GM12878 (cell line): ENCODE measurements around the gene FANCC. TPM values are rescaled to one million over a fixed set of nuclear protein-coding genes. Genes with fewer than 3 reads are reported as not detected.

ENCODE experiments used
- ATAC-seq: fragments of 200-7000 bp; cut with Tn5 transposase; 3 replicates; pipeline ENCODE4 v1.9.1; 2020; ENCODE audit warnings: mild to moderate bottlenecking, moderate library complexity
- BruUV-seq: library from RNA; stranded (reverse); fragments of 400-500 nt; replicated peaks from 2 replicates; lab custom pipeline; 2021; lab: Mats Ljungman, UMichigan
- CTCF ChIA-PET: fragments of 300-600 bp; sonication (Branson Sonifier 250); formaldehyde crosslinking; extraction: SDS; loops from one replicate; lab custom pipeline; 2021; ENCODE audit warnings: inconsistent platforms; lab: Yijun Ruan, JAX
- POLR2A ChIA-PET: fragments of 350-600 bp; formaldehyde crosslinking; extraction: SDS; loops from one replicate; lab custom pipeline; 2021; ENCODE audit warnings: inconsistent platforms; lab: Charles Lee
- RAD21 ChIA-PET: fragments of 300-600 bp; sonication (Branson Sonifier 250); formaldehyde crosslinking; loops from one replicate; lab custom pipeline; 2023; ENCODE audit warnings: antibody characterized with exemption; ENCODE audit not compliant: unreplicated experiment; lab: Charles Lee
- SMC1A ChIA-PET: fragments of 300-600 bp; sonication (Branson Sonifier 250); formaldehyde crosslinking; loops from one replicate; lab custom pipeline; 2023; ENCODE audit not compliant: unreplicated experiment, uncharacterized antibody; lab: Charles Lee
- DNase-seq: peaks from one replicate; pipeline ENCODE4 v3.0.0-alpha.2; 2011; ENCODE audit warnings: low read depth, low spot score
- FAIRE-seq: peaks from 3 replicates; lab custom pipeline; 2011; peaks lifted over from hg19 to GRCh38; lab: Jason Lieb, UNC
- H2AFZ ChIP-seq: 2 replicates; pipeline ENCODE4 v1.6.0; 2011; ENCODE audit warnings: low read depth, low read length, control low read depth; ENCODE audit not compliant: control insufficient read depth
- H3K27ac ChIP-seq: 2 replicates; pipeline ENCODE4 v1.5.1; 2011; ENCODE audit warnings: control low read depth; ENCODE audit not compliant: control insufficient read depth, insufficient read depth
- H3K27me3 ChIP-seq, 2 experiments: replicated peaks in 1 of 2; 2 replicates each; pipeline versions ENCODE4 v1.6.0 to v1.6.1; 2011; ENCODE audit warnings: low read length in 1 of 2; ENCODE audit not compliant: control insufficient read depth in 2 of 2, insufficient read depth in 2 of 2
- H3K36me3 ChIP-seq, 2 experiments: 2 replicates each; pipeline ENCODE4 v1.5.1; 2011; ENCODE audit warnings: low read length in 1 of 2; ENCODE audit not compliant: control insufficient read depth in 2 of 2, insufficient read depth in 2 of 2
- H3K4me1 ChIP-seq: 2 replicates; pipeline ENCODE4 v1.6.1; 2011; ENCODE audit warnings: mild to moderate bottlenecking, low read length, moderate library complexity, mixed read lengths; ENCODE audit not compliant: control insufficient read depth, insufficient read depth
- H3K4me2 ChIP-seq: 2 replicates; pipeline ENCODE4 v1.6.0; 2011; ENCODE audit warnings: control low read depth; ENCODE audit not compliant: control insufficient read depth, insufficient read depth
- H3K4me3 ChIP-seq: fragments of 200-600 bp; sonication (generic); 2 replicates; pipeline ENCODE4 v1.5.1; 2016
- H3K79me2 ChIP-seq: 2 replicates; pipeline ENCODE4 v1.6.0; 2011; ENCODE audit warnings: low read length; ENCODE audit not compliant: control insufficient read depth, insufficient read depth
- H3K9ac ChIP-seq: 2 replicates; pipeline ENCODE4 v1.8.0; 2011; ENCODE audit warnings: low read length, control low read depth, mixed read lengths; ENCODE audit not compliant: control insufficient read depth, insufficient read depth
- H3K9me3 ChIP-seq: replicated peaks from 3 replicates; pipeline ENCODE4 v1.5.1; 2011; ENCODE audit warnings: mild to moderate bottlenecking, low read length; ENCODE audit not compliant: control insufficient read depth, insufficient read depth
- H4K20me1 ChIP-seq: 2 replicates; pipeline ENCODE4 v1.6.0; 2011; ENCODE audit not compliant: control insufficient read depth, insufficient read depth
- BMI1 ChIP-seq: fragments of 450-650 bp; IDR thresholded peaks from 2 replicates; pipeline ENCODE4 v1.6.1; 2016; ENCODE audit warnings: mild to moderate bottlenecking, moderate library complexity, borderline replicate concordance
- BRCA1 ChIP-seq: IDR thresholded peaks from 2 replicates; pipeline ENCODE4 v1.6.1; 2011; ENCODE audit warnings: low read depth, low read length, improper control_type of control experiment
- EP300 ChIP-seq, 2 experiments: fragments of 150-350 bp in 1 of 2; IDR thresholded peaks; 2 replicates each; pipeline ENCODE4 v1.6.1; 2011 to 2012; ENCODE audit warnings: low read depth in 2 of 2, low read length in 2 of 2, borderline replicate concordance in 1 of 2, improper control_type of control experiment in 1 of 2, inconsistent platforms in 1 of 2; ENCODE audit not compliant: control insufficient read depth in 1 of 2
- HDAC2 ChIP-seq: fragments of 200-600 bp; sonication (generic); IDR thresholded peaks from 2 replicates; pipeline ENCODE4 v1.6.1; 2017
- MEF2A ChIP-seq: IDR thresholded peaks from 2 replicates; pipeline ENCODE4 v1.6.1; 2011; ENCODE audit warnings: low read depth, mild to moderate bottlenecking, low read length, moderate library complexity; ENCODE audit not compliant: insufficient read depth
- PML ChIP-seq: IDR thresholded peaks from 2 replicates; pipeline ENCODE4 v1.6.1; 2012; ENCODE audit warnings: low read length, inconsistent platforms
- SRF ChIP-seq, 2 experiments: IDR thresholded peaks; 2 replicates each; pipeline ENCODE4 v1.6.1; 2011; ENCODE audit warnings: low read depth in 2 of 2, low read length in 2 of 2, mild to moderate bottlenecking in 1 of 2, moderate library complexity in 1 of 2
- TARDBP ChIP-seq: IDR thresholded peaks from 2 replicates; pipeline ENCODE4 v1.6.1; 2016; ENCODE audit warnings: borderline replicate concordance
- ZNF207 ChIP-seq: fragments of 450-650 bp; IDR thresholded peaks from 2 replicates; pipeline ENCODE4 v1.6.1; 2014; ENCODE audit warnings: antibody characterized with exemption, mild to moderate bottlenecking, borderline replicate concordance
- ZNF24 ChIP-seq: fragments of 450-650 bp; IDR thresholded peaks from 2 replicates; pipeline ENCODE4 v1.6.1; 2017; ENCODE audit warnings: antibody characterized with exemption, mild to moderate bottlenecking
- ZNF622 ChIP-seq: fragments of 450-650 bp; IDR thresholded peaks from 2 replicates; pipeline ENCODE4 v1.6.1; 2017; ENCODE audit warnings: mild to moderate bottlenecking, inconsistent platforms
- ZZZ3 ChIP-seq: IDR thresholded peaks from 2 replicates; pipeline ENCODE4 v1.6.1; 2011; ENCODE audit warnings: low read depth; ENCODE audit not compliant: control insufficient read depth, insufficient read length
- WGBS: methylation state at CpG from one replicate; pipeline ENCODE4 v1.1.6; 2016; ENCODE audit warnings: low lambda C conversion rate; ENCODE audit not compliant: insufficient replicate concordance, insufficient coverage; ENCODE audit errors: missing lambda C conversion rate; 5-methylcytosine and 5-hydroxymethylcytosine counted together
- in situ Hi-C: fragments of 300-500 bp; cut with MboI; formaldehyde crosslinking; loops from 9 replicates; pipeline ENCODE4 v1.14.3; 2018; ENCODE audit warnings: mixed read lengths
- intact Hi-C: fragments of 100-400 bp; cut with micrococcal nuclease; formaldehyde crosslinking; loops from one replicate; pipeline ENCODE4 v1.14.2; 2022; ENCODE audit not compliant: unreplicated experiment
- polyA plus RNA-seq, 11 experiments: library from polyadenylated mRNA; depleted of rRNA in 4 of 11; unstranded in 6 of 11; stranded (reverse) in 5 of 11; fragments of >200 nt; fragmentation: Nextera tagmentation in 4 of 11; fragmentation: Illumina TruSeq in 1 of 11; extraction: Ambion mirVana in 4 of 11; extraction: Trizol in 1 of 11; gene quantifications; 1 replicate in 1 of 11; 2 replicates in 10 of 11; pipeline versions ENCODE4 v1.2.1 to v1.2.3, GENCODE V29; 2011 to 2016; ENCODE audit warnings: inconsistent platforms in 2 of 11, missing spikeins in 2 of 11, low read depth in 1 of 11
- total RNA-seq, 4 experiments: library from RNA; depleted of rRNA in 3 of 4; stranded (reverse); fragments of >200 nt in 3 of 4; fragmentation: Illumina TruSeq in 1 of 4; extraction: Trizol in 1 of 4; gene quantifications; 2 replicates each; pipeline versions ENCODE4 v1.2.1 to v1.2.3, GENCODE V29; 2013 to 2021
- TF ChIP-seq, protein P1 (sequence below): IDR thresholded peaks from 2 replicates; pipeline ENCODE4 v1.6.1; 2012; ENCODE audit warnings: low read depth, low read length, improper control_type of control experiment

Gene FANCC
- total and polyA plus RNA-seq, 10 of the 15 experiments (the other 5 are each of a cell fraction or from before 2014, with no cell fraction given): 1.2 to 16.8 (median 10.5) TPM

- no peak overlapping the region for H3K27ac ChIP-seq
- no peak overlapping the region for H3K4me3 ChIP-seq
- RAD21 ChIA-PET: no interaction called here
- H4K20me1 ChIP-seq: no peaks in the 10 kb centered on the region
- ATAC-seq: no peak
- no peaks in the 10 kb centered on the region for H3K79me2 ChIP-seq
- SMC1A ChIA-PET: no interaction called here
- no peaks in the 10 kb centered on the region for H3K4me1 ChIP-seq
- FAIRE-seq: no peak
- no TSS peak for BruUV-seq
- POLR2A ChIA-PET: no interaction called here
- no peak overlapping the region for H2AFZ ChIP-seq
- in situ Hi-C loops (no loop called here), intact Hi-C loops (no loop called here)
- CTCF ChIA-PET: interaction anchor here (1.2 to 1.4 kb wide), 2 partner anchors 152 to 389 kb away, joined by 3 to 6 read pairs; no protein-coding TSS in a partner anchor
- peaks cover 2 to 3% of the 10 kb centered on the region in 2 experiments; a peak in 2 of 4 replicates for H3K36me3 ChIP-seq
- TF ChIP-seq TARDBP: no peak
- no peak for TF ChIP-seq PML
- no peak for TF ChIP-seq HDAC2
- TF ChIP-seq, protein P1, sequence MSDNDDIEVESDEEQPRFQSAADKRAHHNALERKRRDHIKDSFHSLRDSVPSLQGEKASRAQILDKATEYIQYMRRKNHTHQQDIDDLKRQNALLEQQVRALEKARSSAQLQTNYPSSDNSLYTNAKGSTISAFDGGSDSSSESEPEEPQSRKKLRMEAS: no peak
- no peak for TF ChIP-seq ZZZ3
- TF ChIP-seq BMI1: no peak
- no peak for TF ChIP-seq BRCA1
- H3K9ac ChIP-seq: no peak overlapping the region
- DNase-seq: no peak
- H3K27me3 ChIP-seq: no peaks in the 10 kb centered on the region
- H3K9me3 ChIP-seq: no peaks in the 10 kb centered on the region
- H3K4me2 ChIP-seq: no peak overlapping the region
- 91% methylated on average over 8 of the region's 8 CpGs for WGBS
Observed at GRCh38 chr9:95070549-95071021, 246.9 kb downstream of the FANCC start.

- Histone ChIP-seq H3K4me2 (no peak overlapping the region), H3K36me3 (peaks cover 2 to 3% of the 10 kb centered on the region in 2 experiments; a peak in 3 of 4 replicates), H2AFZ (no peak overlapping the region), H3K79me2 (no peaks in the 10 kb centered on the region), H3K4me3 (no peak overlapping the region), H3K4me1 (no peaks in the 10 kb centered on the region), H3K9me3 (no peaks in the 10 kb centered on the region), H3K27me3 (no peaks in the 10 kb centered on the region), H4K20me1 (no peaks in the 10 kb centered on the region), H3K9ac (no peak overlapping the region), H3K27ac (no peak overlapping the region)
- in situ Hi-C loops (no loop called here), intact Hi-C loops (no loop called here)
- FAIRE-seq: peak; percentile 38
- ChIA-PET POLR2A (no interaction called here), SMC1A (no interaction called here), RAD21 (no interaction called here), CTCF (interaction anchor here (1.0 kb wide), 1 partner anchor 60 kb away, joined by 4 read pairs; no protein-coding TSS in a partner anchor)
- DNase-seq: no peak
- BruUV-seq: no TSS peak
- no peak for ATAC-seq
- WGBS: 61% methylated on average over 2 of the region's 2 CpGs
- TF ChIP-seq MEF2A (no peak), ZNF622 (no peak), EP300 (IDR thresholded peaks at IDR 0.05; ENCODE audit: borderline replicate concordance in 1 of 2, control insufficient read depth in 1 of 2, low read depth in 2 of 2, low read length in 2 of 2) (no peak), SRF (IDR thresholded peaks at IDR 0.05; ENCODE audit: low read depth in 2 of 2, low read length in 2 of 2) (no peak), ZNF207 (no peak), ZNF24 (no peak)
Observed at GRCh38 chr9:95067897-95068296, 249.6 kb downstream of the FANCC start.
